Suprapubic skin (tissue), 4 donors: Measurements from ENCODE around the gene ANO8. TPM values are rescaled to one million over a fixed set of nuclear protein-coding genes. Genes with fewer than 3 reads are reported as not detected.

Experiments used
- DNase-seq, 2 donors: peaks; one replicate each; pipeline ENCODE4 v3.0.0-alpha.2; 2019; ENCODE audit warnings: low spot score in 2 of 2
- H3K27ac ChIP-seq: fragments of 200-600 bp; sonication (generic); one replicate; pipeline ENCODE4 v1.5.1; 2019
- H3K27me3 ChIP-seq: fragments of 200-600 bp; sonication (generic); one replicate; pipeline ENCODE4 v1.5.1; 2019
- H3K36me3 ChIP-seq: fragments of 200-600 bp; sonication (generic); one replicate; pipeline ENCODE4 v1.5.1; 2019
- H3K4me1 ChIP-seq: fragments of 200-600 bp; sonication (generic); one replicate; pipeline ENCODE4 v1.5.1; 2019
- H3K4me3 ChIP-seq: fragments of 200-600 bp; sonication (generic); one replicate; pipeline ENCODE4 v1.5.1; 2019; ENCODE audit warnings: mild to moderate bottlenecking
- H3K9me3 ChIP-seq: fragments of 200-600 bp; sonication (generic); one replicate; pipeline ENCODE4 v1.5.1; 2019
- CTCF ChIP-seq, 2 donors: fragments of 200-600 bp in 1 of 2; fragments of 450-650 bp in 1 of 2; sonication (generic) in 1 of 2; IDR thresholded peaks; one replicate each; pipeline ENCODE4 v1.5.1; 2016 to 2019; ENCODE audit warnings: antibody characterized with exemption in 2 of 2, mild to moderate bottlenecking in 1 of 2, moderate library complexity in 1 of 2
- EP300 ChIP-seq: sonication (generic); formaldehyde crosslinking; IDR thresholded peaks from one replicate; pipeline ENCODE4 v1.6.1; 2017; ENCODE audit warnings: antibody characterized with exemption
- POLR2A ChIP-seq, 2 donors: fragments of 450-650 bp; IDR thresholded peaks; one replicate each; pipeline ENCODE4 v1.6.1; 2017; ENCODE audit warnings: antibody characterized with exemption in 2 of 2, mild to moderate bottlenecking in 2 of 2, moderate library complexity in 2 of 2
- POLR2AphosphoS5 ChIP-seq, 3 donors: sonication (generic); formaldehyde crosslinking; IDR thresholded peaks; one replicate each; pipeline ENCODE4 v1.6.1; 2017; ENCODE audit warnings: antibody characterized with exemption in 3 of 3
- WGBS: methylation state at CpG from one replicate; pipeline ENCODE4 v1.1.5; 2018; 5-methylcytosine and 5-hydroxymethylcytosine counted together
- total RNA-seq, 4 donors: library from RNA; depleted of rRNA; stranded (reverse); fragments of >200 nt; gene quantifications; one replicate each; pipeline ENCODE4 v1.1.0, GENCODE V29; 2016

ANO8 gene
- total RNA-seq, 4 donors from 2014 or later: 29.9 to 47.1 (median 37.1) TPM

- Histone ChIP-seq H3K36me3 (no peaks in the 10 kb centered on the region), H3K4me1 (peaks cover 14% of the 10 kb centered on the region), H3K4me3 (peak overlapping the region; percentile 59), H3K9me3 (no peaks in the 10 kb centered on the region), H3K27me3 (no peaks in the 10 kb centered on the region), H3K27ac (peak overlapping the region; percentile 35)
- WGBS: 11% methylated on average over 33 of the region's 46 CpGs
- peak in 1 of 2 donors; percentile 79 for DNase-seq
- TF ChIP-seq CTCF (IDR thresholded peaks at IDR 0.05): peak; percentile 57 to 70
- TF ChIP-seq EP300: no peak
- no peak for TF ChIP-seq POLR2A (IDR thresholded peaks at IDR 0.05)
- no peak for TF ChIP-seq POLR2AphosphoS5 (IDR thresholded peaks at IDR 0.05)
These were observed 42.2 kb downstream of the ANO8 start for GRCh38 chr19:17292301-17293074.

- H3K4me1 ChIP-seq: peaks cover 14% of the 10 kb centered on the region
- no peaks in the 10 kb centered on the region for H3K36me3 ChIP-seq
- no peak for DNase-seq
- WGBS: 23% methylated on average over 14 of the region's 22 CpGs
- H3K27me3 ChIP-seq: no peaks in the 10 kb centered on the region
- no peaks in the 10 kb centered on the region for H3K9me3 ChIP-seq
- TF ChIP-seq EP300: no peak
- no peak for TF ChIP-seq POLR2A (IDR thresholded peaks at IDR 0.05)
- TF ChIP-seq POLR2AphosphoS5 (IDR thresholded peaks at IDR 0.05): no peak
- no peak for TF ChIP-seq CTCF (IDR thresholded peaks at IDR 0.05)
- no peak overlapping the region for H3K27ac ChIP-seq
- H3K4me3 ChIP-seq: no peak overlapping the region
These were observed 45.2 kb downstream of the ANO8 start for GRCh38 chr19:17289489-17289888.

GRCh38 chr19:17286752-17287151 is 47.9 kb downstream of the ANO8 start:
- peaks cover 8% of the 10 kb centered on the region for H3K27me3 ChIP-seq
- H3K9me3 ChIP-seq: no peaks in the 10 kb centered on the region
- no peak overlapping the region for H3K4me3 ChIP-seq
- DNase-seq: no peak
- TF ChIP-seq POLR2A (IDR thresholded peaks at IDR 0.05): no peak
- no peak for TF ChIP-seq EP300
- TF ChIP-seq CTCF (IDR thresholded peaks at IDR 0.05): no peak
- TF ChIP-seq POLR2AphosphoS5 (IDR thresholded peaks at IDR 0.05): no peak
- no peaks in the 10 kb centered on the region for H3K36me3 ChIP-seq
- 95% methylated on average over 8 of the region's 9 CpGs for WGBS
- no peak overlapping the region for H3K27ac ChIP-seq
- peaks cover 10% of the 10 kb centered on the region for H3K4me1 ChIP-seq

- H3K9me3 ChIP-seq: no peaks in the 10 kb centered on the region
- no peak overlapping the region for H3K4me3 ChIP-seq
- no peak for TF ChIP-seq EP300
- no peak for TF ChIP-seq POLR2A (IDR thresholded peaks at IDR 0.05)
- peaks cover 13% of the 10 kb centered on the region for H3K27me3 ChIP-seq
- DNase-seq: no peak
- H3K27ac ChIP-seq: no peak overlapping the region
- 93% methylated on average over 5 of the region's 11 CpGs for WGBS
- H3K4me1 ChIP-seq: peaks cover 15% of the 10 kb centered on the region
- H3K36me3 ChIP-seq: no peaks in the 10 kb centered on the region
These were observed 48.4 kb downstream of the ANO8 start for GRCh38 chr19:17286263-17286662.

GRCh38 chr19:17285415-17286135 is 49.1 kb downstream of the ANO8 start:
- Histone ChIP-seq H3K27ac (no peak overlapping the region), H3K36me3 (no peaks in the 10 kb centered on the region), H3K4me3 (no peak overlapping the region), H3K27me3 (peaks cover 14% of the 10 kb centered on the region), H3K4me1 (peaks cover 18% of the 10 kb centered on the region), H3K9me3 (no peaks in the 10 kb centered on the region)
- no peak for DNase-seq
- TF ChIP-seq CTCF (IDR thresholded peaks at IDR 0.05): no peak
- WGBS: 95% methylated on average over 18 of the region's 18 CpGs
